GM21528 (cell line): ENCODE data around the gene URGCP.

ENCODE experiments used
- ATAC-seq: cut with Tn5 transposase; IDR thresholded peaks from one replicate; pipeline ENCODE4 v1.9.1; 2021; ENCODE audit warnings: mild to moderate bottlenecking, moderate library complexity; ENCODE audit not compliant: unreplicated experiment, low FRiP score

Gene URGCP

DNA sequence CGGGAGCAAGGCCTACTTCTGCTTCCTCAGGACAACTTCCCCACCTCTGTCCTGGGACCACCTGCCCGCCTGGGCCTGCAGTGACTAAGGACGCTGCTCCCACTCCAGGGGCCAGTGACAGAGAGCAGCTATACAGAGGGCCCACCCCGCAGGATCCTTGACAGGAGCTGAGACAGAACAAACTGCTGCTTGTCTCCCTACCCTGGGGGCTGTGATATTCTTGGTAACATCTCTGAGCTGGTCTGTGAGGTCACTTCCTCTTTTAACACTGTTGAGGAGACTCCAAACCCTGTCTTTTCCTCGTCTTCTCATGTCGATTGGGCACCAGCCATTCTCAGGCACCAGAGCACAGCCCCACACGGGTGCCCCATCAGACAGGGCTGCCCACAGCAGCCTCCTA is 30.2 kb downstream of the URGCP start:
- no peak for ATAC-seq

DNA sequence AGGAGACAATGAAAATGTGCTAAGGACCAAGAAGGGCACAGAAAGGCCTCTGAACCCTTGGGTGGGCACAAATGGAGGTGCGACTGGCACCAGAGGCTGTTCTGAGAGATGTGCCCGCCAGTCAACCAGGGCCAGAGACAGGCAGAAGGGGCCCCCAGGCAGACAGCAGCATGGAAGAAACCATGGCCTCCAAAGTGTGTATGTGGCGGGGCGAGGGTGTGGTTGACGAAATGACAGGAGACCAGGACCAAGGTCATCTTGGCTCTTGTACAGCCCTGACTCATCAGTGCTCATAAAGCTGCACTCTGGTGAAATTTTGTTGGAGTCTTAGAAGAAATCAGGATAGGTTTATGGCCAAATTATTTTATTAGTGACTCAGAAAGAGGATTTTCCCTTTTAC is 33.1 kb downstream of the URGCP start:
- no peak for ATAC-seq

DNA sequence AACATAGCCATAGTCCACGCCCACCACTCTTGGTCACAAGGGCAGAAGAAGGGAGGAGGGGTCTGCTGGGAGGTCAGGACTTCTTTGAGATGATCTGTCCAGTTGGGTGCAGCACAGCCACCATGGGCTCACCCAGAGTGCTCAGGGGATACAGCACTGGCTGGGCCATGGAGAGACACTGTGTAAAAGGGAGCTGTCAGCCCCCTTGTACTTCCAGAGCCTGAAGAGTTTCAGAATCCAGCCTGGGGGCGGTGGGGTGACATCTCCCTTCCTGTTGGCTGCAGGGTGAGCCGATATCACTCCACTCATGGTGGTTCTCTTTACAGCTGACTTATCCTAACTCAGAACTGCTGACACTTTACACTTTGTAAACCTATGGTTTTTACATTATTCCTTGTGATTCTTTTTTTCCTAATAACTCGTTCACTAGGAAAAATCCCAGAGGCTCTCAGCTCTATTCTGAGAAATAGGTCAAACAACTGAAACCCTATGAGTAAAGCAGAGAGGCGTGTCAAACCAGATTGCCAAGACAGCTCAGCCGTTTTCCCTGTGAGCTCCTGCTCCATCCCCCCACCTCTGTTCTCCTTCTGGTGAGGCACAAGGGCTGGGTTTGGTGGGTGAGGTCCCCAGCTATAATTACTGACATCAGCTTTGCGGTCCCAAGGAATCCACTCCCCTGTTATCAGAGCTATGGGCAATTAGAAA is 33.8 kb downstream of the URGCP start:
- ATAC-seq: no peak

DNA sequence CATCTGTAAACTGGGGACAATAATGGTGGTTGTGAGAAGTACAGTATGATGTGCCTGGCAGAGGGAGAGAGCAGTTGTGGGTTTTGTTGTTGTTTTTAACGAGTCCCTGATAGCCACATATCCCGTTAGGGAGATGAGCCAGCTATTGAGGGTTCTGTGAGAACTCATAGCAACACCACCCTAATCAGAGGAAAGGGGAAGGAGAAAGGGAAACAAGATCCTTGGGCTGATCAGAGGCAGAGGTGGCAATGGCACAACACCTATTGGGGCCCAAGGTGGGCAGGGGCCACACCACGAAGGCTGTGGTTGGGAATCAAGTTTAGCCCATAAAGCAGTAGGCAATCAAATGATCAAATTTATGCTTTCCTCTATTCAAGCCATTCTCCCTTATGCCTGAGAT is 35.3 kb downstream of the URGCP start:
- ATAC-seq: no peak

DNA sequence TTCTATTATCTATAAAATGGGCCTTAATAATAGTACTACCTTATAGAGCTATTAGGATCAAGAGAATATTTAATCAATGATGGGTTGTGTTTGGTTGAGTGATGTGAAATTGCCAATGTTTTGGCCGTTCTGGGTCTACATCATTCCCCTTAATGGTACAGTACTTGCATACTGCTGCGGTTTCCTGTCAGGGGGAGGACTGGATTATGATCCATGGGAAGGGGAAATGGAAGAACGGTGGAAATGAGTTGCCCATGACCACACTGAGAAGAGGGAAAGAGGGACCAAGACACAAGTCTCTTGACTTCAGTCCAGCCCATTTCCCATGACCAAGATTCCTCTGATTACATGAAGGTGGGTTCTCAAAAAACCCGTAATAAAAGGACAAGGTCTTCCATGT is 36.1 kb downstream of the URGCP start:
- no peak for ATAC-seq

DNA sequence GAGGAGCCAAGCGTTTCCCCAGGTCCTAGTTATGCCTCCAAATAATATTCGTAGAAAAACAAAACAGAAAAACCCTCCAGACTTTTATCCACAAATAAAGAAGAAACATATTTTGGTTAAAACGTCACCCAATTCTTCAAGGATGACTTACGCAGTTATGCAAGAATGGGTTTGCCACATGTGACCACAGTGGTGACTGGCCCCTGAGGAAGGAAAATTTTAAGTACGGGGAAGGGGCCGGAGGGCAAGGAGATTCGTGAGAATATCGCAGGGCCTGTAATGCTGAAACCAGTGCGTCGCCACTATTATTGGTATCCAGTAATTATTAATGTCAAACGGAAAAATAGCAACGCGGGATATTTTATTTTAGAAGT is 36.5 kb downstream of the URGCP start:
- peak; percentile 16 for ATAC-seq

DNA sequence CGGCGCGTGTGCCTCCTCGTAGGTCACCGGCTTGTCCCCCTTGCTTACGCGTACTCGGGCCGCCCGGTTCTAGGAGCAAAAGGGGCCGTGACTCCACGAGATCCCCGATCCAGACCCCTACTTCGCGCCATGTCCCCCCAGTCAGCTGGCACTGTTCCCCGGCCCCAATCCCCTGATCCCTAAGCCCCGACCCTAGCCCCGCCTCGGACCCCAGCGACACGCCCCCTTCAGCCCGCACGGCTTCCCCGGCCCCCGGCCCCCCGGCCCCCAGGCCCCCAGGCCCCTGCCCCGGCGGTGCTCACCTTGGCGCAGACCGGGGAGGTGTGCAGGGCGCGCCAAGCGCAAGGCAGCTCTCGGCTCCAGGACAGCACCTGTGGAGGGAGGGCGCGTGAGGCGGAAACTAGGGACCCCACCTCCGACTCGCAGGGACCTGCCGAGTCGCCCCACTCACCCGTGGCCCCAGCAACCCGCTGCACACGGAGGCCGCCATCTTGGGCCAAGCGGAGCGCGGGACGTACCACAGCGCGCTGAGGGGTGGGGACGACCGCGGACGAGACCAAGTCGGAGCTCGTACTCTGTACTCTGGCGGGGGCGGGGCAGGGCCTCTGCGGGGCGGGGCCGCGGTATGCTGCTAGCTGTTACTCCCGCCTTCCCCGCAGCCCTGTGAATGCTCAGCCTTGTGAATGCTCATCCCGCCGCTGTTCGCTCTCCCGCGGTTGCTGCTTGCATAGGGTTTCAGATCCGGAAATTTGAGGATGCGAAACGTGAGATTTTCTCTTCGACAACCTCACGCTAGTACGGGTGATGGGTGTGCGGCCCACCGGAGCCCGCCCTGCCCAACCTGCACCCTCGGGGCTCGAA is 37.2 kb downstream of the URGCP start, which contains the start of gene MRPS24:
Gene MRPS24, minus strand, starts transcription at position 512 of the 861 bp plus-strand sequence. Its CDS starts 22 bp downstream, at position 490.
- ATAC-seq: peak; percentile 95

DNA sequence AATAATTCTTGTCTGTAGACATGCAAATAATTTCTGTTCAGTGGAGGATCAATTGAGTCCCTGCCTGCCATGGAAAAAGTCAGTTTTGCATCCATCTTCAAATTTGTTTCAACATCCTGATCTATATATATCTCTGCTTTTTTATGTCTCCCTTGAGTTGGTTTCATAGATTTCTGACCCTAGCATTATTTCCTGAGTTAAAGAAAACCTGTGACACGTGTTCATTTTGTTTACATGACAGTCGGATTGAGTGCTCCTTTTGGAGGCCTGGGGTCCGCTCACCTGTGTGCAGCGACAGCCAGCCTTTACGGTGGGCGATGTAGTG is 37.8 kb downstream of the URGCP start:
- no peak for ATAC-seq

DNA sequence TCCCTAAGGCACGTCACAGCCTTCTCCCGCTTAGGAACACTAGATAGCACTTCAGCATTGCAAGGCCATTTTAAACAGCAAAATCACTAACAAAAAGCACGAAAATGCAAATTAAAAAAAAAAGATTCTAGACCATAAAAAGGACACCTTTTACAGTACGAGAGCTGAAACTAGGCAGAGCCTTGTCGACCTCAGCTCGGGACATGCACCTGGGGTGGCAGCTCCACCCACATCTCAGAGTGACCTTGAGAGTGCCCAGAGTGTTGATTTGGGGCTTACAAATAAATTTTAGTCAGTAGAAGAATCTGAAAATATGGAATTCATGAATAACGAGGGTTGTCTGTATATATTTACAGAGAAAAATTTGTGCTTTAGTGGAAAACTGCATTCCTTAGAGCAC is 38.2 kb downstream of the URGCP start:
- no peak for ATAC-seq

DNA sequence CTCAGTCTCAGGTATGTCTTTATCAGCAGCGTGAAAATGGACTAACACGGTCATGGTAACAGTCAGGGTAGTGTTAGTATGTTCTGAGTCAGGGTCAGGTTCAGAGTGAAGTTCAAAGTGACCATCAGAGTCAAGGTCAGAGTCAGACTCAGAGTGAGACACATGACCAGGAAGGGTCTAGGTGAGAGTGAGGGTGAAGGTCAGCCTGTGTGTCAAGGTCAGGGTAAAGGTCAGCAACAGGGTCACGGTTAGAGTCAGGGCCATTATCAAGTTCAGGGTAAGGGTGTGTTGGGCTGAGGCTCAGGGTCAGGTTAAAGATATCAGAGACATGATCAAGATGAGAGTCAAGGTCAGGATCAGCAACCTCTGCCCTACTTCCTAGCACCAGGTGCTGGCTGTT is 41.1 kb downstream of the URGCP start:
- ATAC-seq: no peak

DNA sequence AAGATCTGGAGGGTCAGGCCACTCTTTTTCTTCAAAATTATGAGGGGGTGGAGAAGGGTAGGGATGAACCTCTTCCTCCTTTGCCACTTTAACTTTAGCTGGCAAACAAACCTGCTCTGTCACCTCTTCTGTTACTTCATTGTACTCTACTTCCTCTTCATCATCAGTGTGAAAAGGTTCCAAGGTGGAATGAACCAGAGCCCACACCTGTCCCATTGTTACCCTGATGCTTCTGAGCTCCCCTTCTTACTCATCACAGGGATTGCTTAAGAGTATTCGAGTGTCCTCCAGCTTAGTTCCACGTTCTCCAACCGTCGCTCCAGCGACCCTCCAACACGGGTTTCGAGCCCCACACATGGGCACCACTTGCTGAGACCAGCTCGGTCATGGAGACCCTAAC is 42.3 kb downstream of the URGCP start:
- ATAC-seq: no peak

DNA sequence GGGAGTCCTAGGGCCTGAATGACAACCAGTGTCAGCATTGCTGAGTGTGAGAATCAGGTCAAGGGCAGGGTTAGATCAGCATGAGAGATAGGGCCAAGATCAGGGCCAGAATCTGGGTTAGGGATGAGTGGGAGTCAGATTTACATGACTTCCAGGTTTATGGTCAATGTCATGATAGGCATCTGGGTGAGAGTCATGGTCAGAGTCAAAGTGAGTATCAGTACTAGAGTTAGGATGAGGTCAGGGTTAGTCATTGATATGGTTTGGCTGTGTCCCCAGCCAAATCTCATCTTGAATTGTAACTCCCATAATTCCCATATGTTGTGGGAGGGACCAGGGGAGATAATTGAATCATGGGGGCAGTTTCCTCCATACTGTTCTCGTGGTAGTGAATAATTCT is 49.4 kb downstream of the URGCP start:
- no peak for ATAC-seq

DNA sequence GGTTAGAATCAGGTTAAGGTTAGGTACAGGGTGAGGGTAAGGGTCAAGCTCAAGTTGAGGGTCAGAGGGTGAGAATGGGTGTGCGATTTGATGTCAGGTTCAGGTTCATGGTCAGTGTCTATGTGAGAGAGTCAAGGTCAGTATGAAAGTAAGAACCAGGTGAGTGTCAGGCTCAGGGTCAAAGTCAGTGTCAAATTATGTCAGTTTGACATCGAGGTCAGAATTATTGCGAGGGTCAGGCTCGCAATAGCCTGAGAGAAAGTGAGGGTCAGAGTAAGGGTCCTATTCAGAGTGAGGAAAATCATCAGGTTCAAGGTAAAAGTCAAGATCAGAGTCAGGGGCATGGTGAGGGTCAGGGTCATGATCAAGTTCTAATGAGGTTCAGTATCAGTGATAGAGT is 50.1 kb downstream of the URGCP start:
- no peak for ATAC-seq

DNA sequence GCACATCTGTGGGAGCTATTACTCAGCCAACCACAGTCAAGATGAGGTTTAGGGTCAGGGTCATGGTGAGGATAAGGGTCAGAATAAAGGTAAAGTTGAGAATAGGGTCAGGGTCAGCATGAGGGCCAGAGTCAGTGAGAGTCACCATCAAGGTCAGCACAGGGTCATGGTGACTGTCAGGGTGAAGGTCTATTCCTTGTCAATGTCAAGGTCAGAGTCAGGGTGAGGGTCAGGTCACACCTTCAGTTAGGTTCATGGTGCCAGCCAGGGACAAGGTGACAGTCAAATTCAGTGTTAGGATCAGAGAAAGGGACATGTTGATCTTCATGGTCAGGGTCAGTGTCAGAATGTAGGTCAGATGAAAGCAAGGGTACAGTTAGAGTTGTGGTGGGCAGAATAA is 51.2 kb downstream of the URGCP start:
- no peak for ATAC-seq

DNA sequence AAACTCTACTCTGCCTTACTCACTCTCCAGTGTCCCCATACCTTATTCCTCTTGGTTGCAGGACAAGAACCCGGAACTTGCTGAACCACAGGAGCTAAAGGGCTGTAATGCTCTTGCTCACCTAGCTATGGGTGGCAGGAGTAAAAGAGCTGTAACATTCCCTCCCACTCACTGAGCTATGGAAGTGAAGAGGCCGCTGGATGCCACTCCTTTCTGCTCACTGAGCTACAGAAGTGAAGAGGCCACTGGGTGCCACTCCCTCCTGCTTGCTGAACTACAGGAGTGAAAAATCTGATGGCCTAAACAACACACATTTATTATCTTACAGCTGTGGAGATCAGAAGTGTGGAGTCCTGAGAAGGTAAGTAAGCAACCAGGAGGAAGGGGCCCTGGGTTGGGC is 54.6 kb downstream of the URGCP start:
- no peak for ATAC-seq

DNA sequence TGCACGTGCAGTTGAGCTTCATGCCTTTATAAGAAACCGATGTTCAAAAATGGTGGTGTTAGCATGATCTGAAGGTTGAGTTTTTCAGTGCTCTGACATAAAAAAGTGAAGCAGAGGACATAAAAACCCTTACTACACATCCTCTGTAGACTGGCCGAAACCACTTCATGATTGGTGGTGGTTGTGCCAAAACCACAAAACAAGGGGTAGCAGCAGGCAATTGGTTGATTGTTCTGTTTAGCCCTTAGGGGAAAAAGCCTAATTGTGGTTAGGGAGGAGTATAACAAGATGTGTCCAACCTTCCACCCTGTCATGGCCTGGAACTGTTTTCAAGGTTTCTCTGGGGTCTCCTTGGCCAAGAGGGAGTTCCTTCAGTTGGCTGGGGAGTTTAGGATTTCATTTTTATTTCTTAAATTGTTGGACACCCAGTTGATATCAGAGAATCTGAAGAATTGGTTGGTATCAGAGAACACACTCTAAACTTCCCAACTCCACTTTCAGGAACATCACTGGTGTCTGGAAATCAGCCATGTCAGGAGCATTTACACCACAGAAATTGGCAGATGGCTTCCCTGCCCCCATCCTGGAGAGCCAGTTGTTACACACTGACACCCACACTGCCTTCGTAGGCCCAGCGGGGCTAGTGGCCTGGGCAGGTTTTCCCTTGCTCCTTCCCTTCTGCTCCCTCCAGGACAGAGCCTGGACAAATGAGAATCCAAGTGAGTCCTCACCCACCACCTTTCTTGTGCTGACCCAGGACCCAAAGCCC is 55.9 kb downstream of the URGCP start:
- ATAC-seq: no peak

DNA sequence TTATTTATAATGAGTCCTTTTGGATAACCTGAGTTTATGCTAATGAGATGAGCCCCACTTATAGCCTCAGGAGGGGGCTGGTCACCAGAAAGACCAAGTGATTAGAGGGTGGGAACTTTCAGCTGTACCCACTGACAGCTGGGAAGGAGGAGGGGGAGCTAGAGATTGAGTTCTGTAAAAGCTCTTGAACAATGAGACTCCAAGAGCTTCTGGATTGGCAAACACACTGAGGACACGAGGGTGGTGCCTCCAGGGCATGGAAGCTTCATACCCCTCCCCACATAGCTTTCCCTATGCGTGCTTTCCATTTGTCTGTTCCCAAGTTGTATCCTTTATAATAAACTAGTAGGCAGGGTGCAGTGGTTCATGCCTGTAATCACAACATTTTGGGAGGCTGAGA is 57.3 kb downstream of the URGCP start:
- no peak for ATAC-seq

DNA sequence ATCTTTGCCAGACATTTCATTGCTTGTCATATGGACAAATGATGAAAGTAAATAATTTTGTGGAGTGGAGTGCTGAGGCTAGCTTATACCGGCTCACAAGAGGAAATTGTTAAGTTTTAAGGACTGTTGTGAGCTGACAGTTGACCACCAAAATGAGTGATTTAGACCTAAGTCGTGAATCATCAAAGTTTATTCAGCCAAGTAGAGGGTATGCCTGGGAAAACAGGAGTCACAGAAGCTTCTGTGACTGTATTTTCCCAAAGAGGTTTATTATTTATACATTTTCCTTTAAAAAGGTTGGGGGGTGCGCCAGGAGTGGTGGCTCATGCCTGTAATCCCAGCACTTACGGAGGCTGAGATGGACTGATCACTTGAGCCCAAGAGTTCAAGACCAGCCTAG is 58.9 kb downstream of the URGCP start:
- ATAC-seq: no peak

DNA sequence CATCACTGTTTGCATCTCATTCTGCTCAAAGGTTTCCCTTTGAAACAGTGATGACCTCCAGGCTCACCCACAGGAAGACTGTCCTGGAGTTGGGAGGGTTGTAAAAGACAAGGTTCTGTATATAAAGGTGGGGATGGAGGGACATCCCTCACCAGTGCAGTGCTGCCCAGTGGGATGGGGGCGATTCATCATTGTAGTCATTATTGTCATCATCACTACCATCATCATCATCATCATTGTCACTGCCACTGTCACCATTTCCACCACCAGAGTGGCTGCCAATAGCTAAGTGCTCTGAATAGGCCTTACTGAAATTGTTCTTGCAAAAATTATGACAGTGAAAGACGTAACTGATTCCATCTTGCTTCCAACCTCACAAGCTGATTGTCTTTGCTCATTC is 61.7 kb downstream of the URGCP start:
- ATAC-seq: no peak

DNA sequence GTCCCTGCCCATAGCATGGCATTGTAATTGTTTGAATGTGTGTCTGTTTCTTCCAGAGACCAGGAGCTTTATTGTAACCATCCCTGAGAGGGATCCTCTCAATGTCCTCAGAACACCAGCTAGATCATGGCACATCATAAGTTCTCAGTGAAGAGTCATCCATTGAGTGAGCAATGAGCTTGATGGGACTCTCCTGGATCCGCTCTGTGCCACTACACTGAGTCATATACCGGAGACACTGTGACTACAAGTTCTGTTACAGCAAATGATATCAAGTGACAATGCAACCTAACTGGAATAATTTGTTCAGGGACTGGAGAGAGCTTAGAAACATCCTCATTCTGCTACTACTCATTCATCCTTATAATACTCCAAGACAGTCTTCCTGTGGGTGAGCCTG is 62.1 kb downstream of the URGCP start:
- ATAC-seq: no peak

DNA sequence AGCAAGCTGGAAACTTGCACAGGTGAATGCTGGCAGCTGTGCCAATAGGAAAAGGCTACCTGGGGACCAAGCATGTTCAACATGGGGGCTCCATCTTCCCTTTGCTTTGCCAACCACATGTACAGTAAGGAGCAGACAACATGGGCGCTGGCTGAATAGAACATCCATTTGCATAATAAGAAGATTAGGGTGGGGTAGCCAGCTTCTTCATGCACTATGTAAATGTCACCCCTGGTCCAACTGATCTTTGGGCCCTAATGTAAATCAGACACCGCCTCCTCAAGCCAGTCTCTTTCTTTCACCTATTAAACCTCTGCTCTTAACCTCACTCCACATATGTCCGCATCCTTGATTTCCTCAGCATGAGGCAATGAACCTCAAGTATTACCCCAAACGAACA is 63.1 kb downstream of the URGCP start:
- no peak for ATAC-seq
